Smooth muscle cell (in vitro differentiated cells): Measurements from ENCODE around the gene THSD1. TPM values are rescaled to one million over a fixed set of nuclear protein-coding genes. Genes with fewer than 3 reads are reported as not detected.

Experiments
- DNase-seq: peaks from one replicate; lab custom pipeline; 2025; ENCODE audit not compliant: unreplicated experiment; lab: John Stamatoyannopoulos, UW
- H2AFZ ChIP-seq: fragments of 200-600 bp; sonication (generic); 2 replicates; pipeline ENCODE4 v1.6.0; 2016; ENCODE audit warnings: antibody characterized with exemption, low read depth, mild to moderate bottlenecking
- H3F3A ChIP-seq: fragments of 200-600 bp; sonication (generic); 2 replicates; pipeline ENCODE4 v1.6.0; 2017; ENCODE audit warnings: antibody characterized with exemption, low read depth
- H3K27ac ChIP-seq: fragments of 200-600 bp; sonication (generic); 2 replicates; pipeline ENCODE4 v1.5.1; 2016; ENCODE audit warnings: low read depth, mild to moderate bottlenecking
- H3K27me3 ChIP-seq: fragments of 200-600 bp; sonication (generic); 2 replicates; pipeline ENCODE4 v1.6.1; 2016; ENCODE audit warnings: low read depth, mild to moderate bottlenecking
- H3K36me3 ChIP-seq: fragments of 200-600 bp; sonication (generic); 2 replicates; pipeline ENCODE4 v1.5.1; 2016; ENCODE audit warnings: low read depth
- H3K4me1 ChIP-seq: fragments of 200-600 bp; sonication (generic); 2 replicates; pipeline ENCODE4 v1.5.1; 2016; ENCODE audit warnings: low read depth
- H3K4me2 ChIP-seq: fragments of 200-600 bp; sonication (generic); 2 replicates; pipeline ENCODE4 v1.6.0; 2016; ENCODE audit warnings: mild to moderate bottlenecking
- H3K4me3 ChIP-seq: fragments of 200-600 bp; sonication (generic); 2 replicates; pipeline ENCODE4 v1.5.1; 2016; ENCODE audit warnings: mild to moderate bottlenecking
- H3K79me2 ChIP-seq: fragments of 200-600 bp; sonication (generic); 2 replicates; pipeline ENCODE4 v1.6.0; 2016; ENCODE audit warnings: low read depth, mild to moderate bottlenecking
- H3K9ac ChIP-seq: fragments of 200-600 bp; sonication (generic); 2 replicates; pipeline ENCODE4 v1.6.0; 2016; ENCODE audit warnings: low read depth
- H3K9me3 ChIP-seq: fragments of 200-600 bp; sonication (generic); replicated peaks from 2 replicates; pipeline ENCODE4 v1.5.1; 2016; ENCODE audit warnings: low read depth
- H4K20me1 ChIP-seq: fragments of 200-600 bp; sonication (generic); 2 replicates; pipeline ENCODE4 v1.6.0; 2016; ENCODE audit warnings: low read depth
- CTCF ChIP-seq: fragments of 200-600 bp; sonication (generic); IDR thresholded peaks from 2 replicates; pipeline ENCODE4 v1.5.1; 2017; ENCODE audit warnings: borderline replicate concordance, mild to moderate bottlenecking, antibody characterized with exemption; ENCODE audit not compliant: insufficient read depth, poor library complexity, severe bottlenecking
- WGBS: methylation state at CpG from one replicate; pipeline ENCODE4 v1.1.7; 2016; ENCODE audit warnings: low lambda C conversion rate; 5-methylcytosine and 5-hydroxymethylcytosine counted together
- polyA plus RNA-seq: library from polyadenylated mRNA; unstranded; fragments of >200 nt; fragmentation: Nextera tagmentation; extraction: Ambion mirVana; gene quantifications from 2 replicates; pipeline ENCODE4 v1.2.1, GENCODE V29; 2016
- total RNA-seq: library from RNA; depleted of rRNA; stranded (reverse); fragments of >200 nt; gene quantifications from 2 replicates; pipeline ENCODE4 v1.2.3, GENCODE V29; 2014

THSD1 gene
- total and polyA plus RNA-seq, 2 experiments from 2014 or later = 0.08 to 0.67 TPM

- Histone ChIP-seq H4K20me1 (peaks cover under 1% of the 10 kb centered on the region), H3K4me2 (peak overlapping the region; percentile 83), H3K27ac (peak overlapping the region; percentile 69), H3K9ac (peak overlapping the region; percentile 65), H3K79me2 (peaks cover 36% of the 10 kb centered on the region), H3K9me3 (no peaks in the 10 kb centered on the region), H3F3A (no peaks in the 10 kb centered on the region), H3K4me3 (peak overlapping the region; percentile 64), H3K36me3 (no peaks in the 10 kb centered on the region), H2AFZ (peak overlapping the region; percentile 96), H3K4me1 (peaks cover 23% of the 10 kb centered on the region), H3K27me3 (no peaks in the 10 kb centered on the region)
- WGBS = 24% methylated on average over 8 of the region's 8 CpGs
- DNase-seq = no peak
- no peak for TF ChIP-seq CTCF
Measured at GRCh38 chr13:52454459-52454819, 48.5 kb upstream of the THSD1 start.

- peaks cover 36% of the 10 kb centered on the region for H3K79me2 ChIP-seq
- no peaks in the 10 kb centered on the region for H3K36me3 ChIP-seq
- no peak overlapping the region for H3K9ac ChIP-seq
- H3K27ac ChIP-seq = no peak overlapping the region
- peaks cover 18% of the 10 kb centered on the region for H4K20me1 ChIP-seq
- no peaks in the 10 kb centered on the region for H3K27me3 ChIP-seq
- no peak overlapping the region for H3K4me2 ChIP-seq
- no peak for TF ChIP-seq CTCF
- H3K4me1 ChIP-seq = peaks cover 31% of the 10 kb centered on the region
- no peaks in the 10 kb centered on the region for H3F3A ChIP-seq
- no peaks in the 10 kb centered on the region for H3K9me3 ChIP-seq
- no peak for DNase-seq
- no peak overlapping the region for H3K4me3 ChIP-seq
- 76% methylated on average over 2 of the region's 2 CpGs for WGBS
- no peak overlapping the region for H2AFZ ChIP-seq
Measured at GRCh38 chr13:52452470-52452869, 46.5 kb upstream of the THSD1 start.

DNA sequence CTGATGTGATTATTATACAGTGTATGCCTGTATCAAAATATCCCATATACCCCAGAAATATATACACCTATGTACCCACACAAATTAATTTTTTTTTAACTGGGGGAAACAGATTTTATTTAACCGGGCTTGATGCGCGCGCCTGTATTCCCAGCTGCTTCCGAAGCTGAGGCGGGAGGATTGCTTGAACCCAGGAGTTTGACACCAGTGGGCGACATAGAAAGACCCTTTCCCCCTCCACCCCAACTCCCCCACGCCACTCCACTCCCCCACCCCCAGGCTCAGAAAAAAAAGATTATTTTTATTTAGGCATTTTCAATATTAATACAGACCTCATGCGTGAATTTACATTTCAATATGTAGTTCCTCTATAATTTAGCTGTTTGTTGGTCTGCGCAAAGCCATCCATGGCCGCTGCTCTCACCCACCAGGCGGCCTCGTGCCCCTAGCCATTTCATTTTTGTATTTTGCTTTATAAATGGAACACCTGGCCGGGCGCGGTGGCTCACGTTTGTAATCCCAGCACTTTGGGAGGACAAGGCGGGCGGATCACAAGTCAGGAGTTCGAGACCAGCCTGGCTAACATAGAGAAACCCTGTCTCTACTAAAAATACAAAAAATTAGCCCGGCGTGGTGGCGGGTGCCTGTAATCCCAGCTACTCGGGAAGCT is 45.3 kb upstream of the THSD1 start:
- WGBS = 92% methylated on average over 24 of the region's 24 CpGs
- H3K4me3 ChIP-seq = no peak overlapping the region
- no peak overlapping the region for H3K9ac ChIP-seq

More for the DNA sequence above, 45.3 kb upstream of the THSD1 start:
- Histone ChIP-seq H3K4me2 (peak overlapping the region; percentile 78), H3K36me3 (no peaks in the 10 kb centered on the region), H3K79me2 (peaks cover 36% of the 10 kb centered on the region), H3K4me1 (peaks cover 19% of the 10 kb centered on the region), H2AFZ (no peak overlapping the region), H3K9me3 (no peaks in the 10 kb centered on the region), H3K27me3 (no peaks in the 10 kb centered on the region), H3K27ac (no peak overlapping the region), H4K20me1 (peaks cover 23% of the 10 kb centered on the region), H3F3A (no peaks in the 10 kb centered on the region)
- DNase-seq = no peak
- no peak for TF ChIP-seq CTCF
